Hepatocyte (in vitro differentiated cells): ENCODE results near the gene ZNF491.

Experiments
- CTCF ChIP-seq: fragments of 200-600 bp; sonication (generic); IDR thresholded peaks from 2 replicates; pipeline ENCODE4 v1.5.1; 2016; ENCODE audit warnings: antibody characterized with exemption, mild to moderate bottlenecking; ENCODE audit not compliant: poor library complexity
- EZH2phosphoT487 ChIP-seq: fragments of 200-600 bp; sonication (generic); IDR thresholded peaks from one replicate; pipeline ENCODE4 v1.6.1; 2018; ENCODE audit warnings: antibody characterized with exemption, mild to moderate bottlenecking, low read depth, moderate library complexity; ENCODE audit not compliant: unreplicated experiment, severe bottlenecking

- TF ChIP-seq CTCF, result no peak
- TF ChIP-seq EZH2phosphoT487, result no peak
These were observed 46.0 kb upstream of the ZNF491 start for GRCh38 chr19:11752244-11752736.
